Breast epithelium (tissue), 3 donors: ENCODE measurements around the gene ZNF443.

Experiments
- CTCF ChIP-seq, 3 donors: fragments of 450-650 bp; IDR thresholded peaks; one replicate each; pipeline ENCODE4 v1.5.1; 2016 to 2017; ENCODE audit warnings: antibody characterized with exemption in 3 of 3, mild to moderate bottlenecking in 3 of 3, moderate library complexity in 3 of 3
- POLR2A ChIP-seq: fragments of 450-650 bp; IDR thresholded peaks from one replicate; pipeline ENCODE4 v1.6.1; 2016; ENCODE audit warnings: antibody characterized with exemption, mild to moderate bottlenecking, moderate library complexity
- POLR2AphosphoS5 ChIP-seq, 3 donors: sonication (generic); formaldehyde crosslinking; IDR thresholded peaks; one replicate each; pipeline ENCODE4 v1.6.1; 2017; ENCODE audit warnings: antibody characterized with exemption in 3 of 3

DNA sequence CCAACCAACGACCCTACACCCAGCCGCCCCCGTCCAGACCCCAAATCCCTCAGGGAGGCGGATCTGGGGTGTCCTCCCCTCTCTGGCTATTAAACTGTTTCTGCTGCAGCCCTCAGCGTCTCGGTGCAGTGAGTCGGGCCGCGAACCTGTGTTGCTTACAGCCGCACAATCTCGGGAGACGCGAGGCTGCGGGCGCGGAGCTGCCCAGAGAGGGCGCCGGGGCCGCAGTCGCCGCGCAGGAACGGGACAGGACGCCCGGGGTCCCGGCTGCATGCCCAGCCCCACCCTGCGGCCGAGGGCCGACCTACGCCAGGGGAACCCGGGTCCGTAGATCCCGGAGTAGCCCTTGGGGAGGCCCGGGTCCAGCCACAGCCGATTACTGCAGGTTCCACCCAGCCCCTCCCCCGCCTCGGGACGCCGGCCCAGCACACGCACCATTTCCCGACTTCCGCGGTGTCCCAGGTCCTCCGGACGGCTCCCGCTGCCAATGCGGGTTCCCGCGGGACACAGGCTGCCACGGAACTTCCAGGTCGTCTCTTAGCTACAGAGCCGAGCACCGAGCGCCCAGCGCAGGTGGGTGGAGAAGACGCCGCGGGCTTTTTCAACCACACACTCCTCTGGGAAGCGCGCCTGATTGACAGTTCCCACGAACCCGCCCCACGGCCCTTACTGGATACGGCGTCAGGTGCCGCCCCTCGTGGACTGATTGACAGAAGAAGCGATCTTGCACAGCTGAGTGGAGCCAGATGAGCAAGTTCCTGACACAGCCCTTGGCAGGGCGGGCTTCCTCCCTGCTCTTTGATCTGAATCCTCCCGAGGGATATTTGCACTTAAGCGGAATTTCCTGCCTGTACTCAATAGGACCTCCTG, 40.0 kb downstream of the ZNF443 start, which contains the start of gene ZNF799:
- peak in 1 of 3 donors; percentile 10 for TF ChIP-seq CTCF (IDR thresholded peaks at IDR 0.05)
- TF ChIP-seq POLR2AphosphoS5 (IDR thresholded peaks at IDR 0.05), result peak; percentile 57 to 65 (median 62)
- TF ChIP-seq POLR2A, result no peak
